Gastrocnemius medialis (tissue), 4 donors: ENCODE measurements around the gene CTIF.

ENCODE experiments used
- CTCF ChIP-seq, 5 experiments: fragments of 450-650 bp in 3 of 5; fragments of 200-600 bp in 2 of 5; sonication (generic) in 2 of 5; IDR thresholded peaks in 4 of 5; conservative IDR thresholded peaks in 1 of 5; 1 replicate in 4 of 5; 2 replicates in 1 of 5; pipeline ENCODE4 v1.5.1; 2016 to 2019; ENCODE audit warnings: antibody characterized with exemption in 5 of 5, mild to moderate bottlenecking in 3 of 5, moderate library complexity in 3 of 5
- POLR2A ChIP-seq, 2 donors: fragments of 450-650 bp; IDR thresholded peaks; one replicate each; pipeline ENCODE4 v1.6.1; 2017; ENCODE audit warnings: antibody characterized with exemption in 2 of 2, mild to moderate bottlenecking in 2 of 2, moderate library complexity in 2 of 2

DNA sequence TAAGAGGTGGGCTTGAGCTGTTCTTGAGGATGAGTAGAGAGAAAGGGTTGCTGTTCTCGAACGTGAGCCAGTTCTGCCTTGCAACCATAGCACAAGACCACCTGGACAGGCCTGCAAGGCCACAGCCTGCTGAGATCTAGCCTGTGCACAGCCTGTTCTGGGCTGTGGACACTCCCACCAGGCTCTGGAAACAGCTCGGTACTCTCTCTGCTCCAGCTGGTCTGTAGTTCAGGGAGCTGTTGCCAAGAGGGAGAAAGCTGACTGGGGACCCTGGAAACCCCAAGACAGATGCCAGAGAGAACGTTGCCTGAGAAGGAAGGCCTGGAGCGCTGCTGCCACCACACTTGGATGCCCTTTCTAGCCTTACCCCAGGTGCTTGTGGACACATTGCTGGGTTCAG, 69.8 kb downstream of the CTIF start:
- TF ChIP-seq CTCF (IDR thresholded peaks at IDR 0.05 in 4 of 5, conservative IDR thresholded peaks at IDR 0.05 in 1 of 5) (no peak), POLR2A (IDR thresholded peaks at IDR 0.05) (no peak)
